SW480 (cell line): ENCODE measurements around the gene MUC2.

Experiments
- DNase-seq: peaks from one replicate; pipeline ENCODE4 v3.0.0-alpha.2; 2016; ENCODE audit warnings: low spot score

MUC2 gene

GRCh38 chr11:1121813-1122663, 47.4 kb downstream of the MUC2 start:
- no peak for DNase-seq

- DNase-seq = no peak
Observed at GRCh38 chr11:1122664-1123002, 48.0 kb downstream of the MUC2 start.

GRCh38 chr11:1123970-1124369, 49.3 kb downstream of the MUC2 start:
- DNase-seq = no peak
